A549 (cell line): ENCODE data around the gene AEBP1.

Experiments
- CEBPB ChIP-seq, 2 experiments: fragments of >200 bp in 1 of 2; sonication (Bioruptor Twin) in 1 of 2; formaldehyde crosslinking in 1 of 2; IDR thresholded peaks; 2 replicates each; pipeline ENCODE4 v1.6.1; 2012 to 2016
- CTCF ChIP-seq: fragments of >200 bp; sonication (Bioruptor Twin); formaldehyde crosslinking; IDR thresholded peaks from 3 replicates; pipeline ENCODE4 v1.5.1; 2016
- POLR2A ChIP-seq: IDR thresholded peaks from 2 replicates; pipeline ENCODE4 v1.6.1; 2012; ENCODE audit warnings: mild to moderate bottlenecking, low read length
- RFX5 ChIP-seq: fragments of 450-650 bp; IDR thresholded peaks from 2 replicates; pipeline ENCODE4 v1.7.1; 2014; ENCODE audit warnings: antibody characterized with exemption, mild to moderate bottlenecking, moderate library complexity
- RNF2 ChIP-seq: fragments of 200-600 bp; sonication (generic); IDR thresholded peaks from 2 replicates; pipeline ENCODE4 v1.6.1; 2016; ENCODE audit warnings: low read depth, mild to moderate bottlenecking, antibody characterized with exemption, moderate library complexity, borderline replicate concordance
- TP53 ChIP-seq: fragments of 250-450 bp; sonication (Bioruptor Pico); IDR thresholded peaks from 2 replicates; pipeline ENCODE4 v1.5.0; 2021; ENCODE audit warnings: mild to moderate bottlenecking, moderate library complexity
- ZFP36 ChIP-seq: fragments of 450-650 bp; IDR thresholded peaks from 2 replicates; pipeline ENCODE4 v1.6.1; 2014; ENCODE audit warnings: borderline replicate concordance; ENCODE audit not compliant: partially characterized antibody

- no peak for TF ChIP-seq POLR2A
- TF ChIP-seq TP53 (CRISPR knock-in tag) = no peak
- no peak for TF ChIP-seq CTCF
- TF ChIP-seq CEBPB (IDR thresholded peaks at IDR 0.05) = no peak
- no peak for TF ChIP-seq ZFP36
- TF ChIP-seq RFX5 = no peak
- no peak for TF ChIP-seq RNF2
Measured at GRCh38 chr7:44132039-44132438, 27.9 kb downstream of the AEBP1 start.
